Transverse colon (tissue), 4 donors: ENCODE measurements around the gene TBX10. TPM values are rescaled to one million over a fixed set of nuclear protein-coding genes. Genes with fewer than 3 reads are reported as not detected.

Source experiments
- DNase-seq: peaks from one replicate; pipeline ENCODE4 v3.0.0-alpha.2; 2019
- H3K27ac ChIP-seq, 4 donors: fragments of 200-600 bp; sonication (generic); 2 replicates each; pipeline ENCODE4 v1.5.1; 2016 to 2018; ENCODE audit warnings: inconsistent platforms in 4 of 4
- H3K27me3 ChIP-seq: fragments of 200-600 bp; sonication (generic); 2 replicates; pipeline ENCODE4 v1.5.1; 2017; ENCODE audit warnings: inconsistent platforms
- H3K36me3 ChIP-seq, 4 donors: fragments of 200-600 bp; sonication (generic); 2 replicates each; pipeline ENCODE4 v1.5.1; 2017 to 2019; ENCODE audit warnings: inconsistent platforms in 4 of 4
- H3K4me1 ChIP-seq, 4 donors: fragments of 200-600 bp; sonication (generic); 2 replicates each; pipeline ENCODE4 v1.5.1; 2017 to 2020; ENCODE audit warnings: inconsistent platforms in 4 of 4
- H3K4me3 ChIP-seq, 4 donors: fragments of 200-600 bp; sonication (generic); 1 replicate in 1 of 4; 2 replicates in 3 of 4; pipeline versions ENCODE4 v1.5.1 to v1.6.1; 2017 to 2019; ENCODE audit warnings: inconsistent platforms in 4 of 4
- H3K9me3 ChIP-seq, 2 donors: fragments of 200-600 bp; sonication (generic); 2 replicates each; pipeline ENCODE4 v1.5.1; 2017 to 2019; ENCODE audit warnings: inconsistent platforms in 2 of 2
- EP300 ChIP-seq: sonication (generic); formaldehyde crosslinking; IDR thresholded peaks from one replicate; pipeline ENCODE4 v1.6.1; 2017; ENCODE audit warnings: antibody characterized with exemption, low read depth
- POLR2A ChIP-seq: fragments of 450-650 bp; IDR thresholded peaks from one replicate; pipeline ENCODE4 v1.6.1; 2016; ENCODE audit warnings: antibody characterized with exemption, mild to moderate bottlenecking, moderate library complexity
- POLR2AphosphoS5 ChIP-seq, 3 donors: sonication (generic); formaldehyde crosslinking; IDR thresholded peaks; one replicate each; pipeline ENCODE4 v1.6.1; 2016; ENCODE audit warnings: antibody characterized with exemption in 3 of 3
- WGBS, 2 donors: methylation state at CpG; one replicate each; pipeline ENCODE4 v1.1.5; 2018; ENCODE audit warnings: low coverage in 1 of 2; 5-methylcytosine and 5-hydroxymethylcytosine counted together
- in situ Hi-C, 4 donors: fragments of 200-750 bp; cut with MboI; loops; one replicate each; pipeline versions ENCODE4 v1.15.0 to v1.15.1; 2017; ENCODE audit warnings: low sequenced_read_pairs in 3 of 4, low pct_ligation_motif_present in 1 of 4, low pct_unique_long_range_greater_than_20kb in 1 of 4
- intact Hi-C: fragments of 100-400 bp; cut with DNase I; formaldehyde crosslinking; loops from one replicate; pipeline ENCODE4 v1.15.1; 2023; ENCODE audit warnings: low total_unique reads
- total RNA-seq, 4 donors: library from RNA; depleted of rRNA; stranded (reverse); fragments of >200 nt; gene quantifications; one replicate each; pipeline ENCODE4 v1.1.0, GENCODE V29; 2016
- TF ChIP-seq, protein P1 (sequence below), 5 experiments: fragments of 200-600 bp in 3 of 5; fragments of 450-650 bp in 2 of 5; sonication (generic) in 3 of 5; IDR thresholded peaks; 1 replicate in 2 of 5; 2 replicates in 3 of 5; pipeline ENCODE4 v1.5.1; 2016 to 2017; ENCODE audit warnings: antibody characterized with exemption in 5 of 5, inconsistent platforms in 3 of 5, mild to moderate bottlenecking in 2 of 5, moderate library complexity in 1 of 5

TBX10 gene
- total RNA-seq, 4 donors from 2014 or later = 1.3 to 16.5 (median 15.0) TPM; not detected in 1

DNA sequence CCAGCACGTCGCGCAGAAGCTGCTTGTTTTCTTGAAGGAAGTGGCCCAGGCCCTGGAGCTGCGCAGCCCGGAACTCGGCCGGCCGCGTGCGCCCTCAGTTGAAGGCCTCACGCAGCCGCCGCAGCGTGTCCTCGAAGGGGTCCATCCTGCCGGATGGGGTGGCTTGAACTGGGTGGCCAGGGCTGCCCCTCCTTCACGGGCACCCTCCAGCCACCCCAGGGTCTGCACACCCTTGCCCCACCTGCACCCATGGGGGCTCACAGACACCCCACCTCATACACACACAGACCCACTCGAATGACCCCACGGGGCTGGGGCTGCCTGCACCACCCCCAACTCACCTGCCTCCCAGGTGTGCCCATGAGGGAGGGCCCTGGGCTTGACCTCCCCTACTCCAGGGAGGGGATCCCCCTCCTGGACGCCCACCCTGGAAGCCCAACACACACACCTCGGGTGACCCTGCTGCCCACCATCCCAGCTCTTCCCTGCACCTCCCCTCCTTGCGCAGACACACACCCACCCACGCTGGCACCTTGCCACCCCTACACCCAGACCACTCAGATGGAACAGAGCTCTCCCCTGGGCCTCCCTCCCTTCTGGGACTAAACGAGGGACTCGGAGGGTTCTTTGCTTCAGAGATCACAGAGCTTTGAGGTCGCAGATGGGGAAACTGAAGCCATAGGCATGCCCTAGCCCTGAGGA lies 28.1 kb upstream of the TBX10 start:
- no peak for TF ChIP-seq POLR2AphosphoS5 (IDR thresholded peaks at IDR 0.05)
- TF ChIP-seq POLR2A = no peak
- intact Hi-C loops (no loop called here), in situ Hi-C loops (no loop called here)
- H3K36me3 ChIP-seq = no peaks in the 10 kb centered on the region
- H3K4me3 ChIP-seq = no peak overlapping the region
- 64% methylated on average over 26 of the region's 26 CpGs; no CpG with 5 or more reads in 1 of the 2 donors for WGBS, 2 donors
- H3K27me3 ChIP-seq = no peaks in the 10 kb centered on the region
- H3K9me3 ChIP-seq = no peaks in the 10 kb centered on the region
- no peak for DNase-seq
- H3K4me1 ChIP-seq = no peaks in the 10 kb centered on the region
- no peak overlapping the region for H3K27ac ChIP-seq

DNA sequence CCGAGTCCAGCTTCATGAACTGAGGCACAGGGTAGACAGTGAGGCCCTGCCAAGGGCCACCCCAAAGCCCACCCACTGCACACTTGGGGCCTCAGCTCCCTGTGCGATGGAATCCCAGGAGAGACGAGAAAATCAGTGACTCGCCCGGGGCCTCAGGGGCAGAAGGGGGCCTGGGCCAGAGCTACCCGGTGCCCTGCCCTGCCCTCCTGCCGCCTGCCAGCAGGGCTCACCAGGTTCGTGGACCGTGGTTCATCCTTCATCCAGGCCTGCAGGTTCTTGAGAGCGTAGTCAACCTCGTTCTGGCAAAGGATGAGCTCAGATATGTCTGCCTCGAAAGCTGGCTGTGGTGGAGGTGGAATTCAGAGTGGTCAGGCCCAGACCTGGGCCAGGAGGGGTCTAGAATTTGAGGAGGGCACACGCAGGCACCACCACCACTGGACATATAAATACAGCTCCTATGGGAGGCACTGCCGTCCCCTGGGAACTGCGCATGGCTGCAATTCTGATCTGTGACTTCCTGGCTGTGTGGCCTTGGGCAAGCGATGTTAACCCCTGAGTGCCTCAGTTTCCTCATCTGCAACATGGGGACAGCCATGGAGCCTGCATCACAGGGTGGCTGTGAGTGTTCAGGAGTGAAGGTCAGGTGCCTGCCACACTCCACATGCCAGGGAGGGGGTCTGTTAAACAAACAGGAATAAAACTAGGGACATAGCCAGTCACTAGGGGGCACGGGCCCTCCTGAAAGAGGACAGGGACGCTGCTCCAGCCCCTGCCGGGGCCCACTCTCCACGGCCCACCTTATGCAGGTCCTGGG lies 27.3 kb upstream of the TBX10 start:
- intact Hi-C loops = no loop called here
- H3K27ac ChIP-seq = no peak overlapping the region
- no peak overlapping the region for H3K4me3 ChIP-seq
- 64% methylated on average over 19 of the region's 20 CpGs; no CpG with 5 or more reads in 1 of the 2 donors for WGBS, 2 donors
- no peaks in the 10 kb centered on the region for H3K9me3 ChIP-seq
- in situ Hi-C loops = no loop called here
- no peaks in the 10 kb centered on the region for H3K4me1 ChIP-seq
- TF ChIP-seq, protein P1, sequence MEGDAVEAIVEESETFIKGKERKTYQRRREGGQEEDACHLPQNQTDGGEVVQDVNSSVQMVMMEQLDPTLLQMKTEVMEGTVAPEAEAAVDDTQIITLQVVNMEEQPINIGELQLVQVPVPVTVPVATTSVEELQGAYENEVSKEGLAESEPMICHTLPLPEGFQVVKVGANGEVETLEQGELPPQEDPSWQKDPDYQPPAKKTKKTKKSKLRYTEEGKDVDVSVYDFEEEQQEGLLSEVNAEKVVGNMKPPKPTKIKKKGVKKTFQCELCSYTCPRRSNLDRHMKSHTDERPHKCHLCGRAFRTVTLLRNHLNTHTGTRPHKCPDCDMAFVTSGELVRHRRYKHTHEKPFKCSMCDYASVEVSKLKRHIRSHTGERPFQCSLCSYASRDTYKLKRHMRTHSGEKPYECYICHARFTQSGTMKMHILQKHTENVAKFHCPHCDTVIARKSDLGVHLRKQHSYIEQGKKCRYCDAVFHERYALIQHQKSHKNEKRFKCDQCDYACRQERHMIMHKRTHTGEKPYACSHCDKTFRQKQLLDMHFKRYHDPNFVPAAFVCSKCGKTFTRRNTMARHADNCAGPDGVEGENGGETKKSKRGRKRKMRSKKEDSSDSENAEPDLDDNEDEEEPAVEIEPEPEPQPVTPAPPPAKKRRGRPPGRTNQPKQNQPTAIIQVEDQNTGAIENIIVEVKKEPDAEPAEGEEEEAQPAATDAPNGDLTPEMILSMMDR (IDR thresholded peaks at IDR 0.05) = no peak
- no peak for TF ChIP-seq EP300
- no peak for TF ChIP-seq POLR2A
- TF ChIP-seq POLR2AphosphoS5 (IDR thresholded peaks at IDR 0.05) = no peak
- no peaks in the 10 kb centered on the region for H3K27me3 ChIP-seq
- no peaks in the 10 kb centered on the region for H3K36me3 ChIP-seq
- DNase-seq = no peak

DNA sequence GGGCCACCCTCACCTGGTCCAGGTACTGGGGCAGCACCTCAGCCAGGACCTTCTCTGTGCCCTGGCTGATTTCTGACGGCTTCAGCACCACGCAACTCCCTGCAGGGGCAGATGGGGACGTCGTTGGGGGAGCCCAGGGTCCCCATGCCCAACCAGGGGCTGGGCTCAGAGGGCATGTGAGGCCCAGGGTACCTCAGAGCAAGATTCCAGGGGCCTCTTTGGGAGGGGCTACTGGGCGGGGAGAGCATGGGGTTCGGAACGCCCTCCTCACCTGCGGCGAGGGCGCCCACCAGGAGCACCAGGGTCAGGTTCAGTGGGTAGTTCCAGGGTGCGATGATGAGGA lies 26.7 kb upstream of the TBX10 start:
- no peak for TF ChIP-seq POLR2AphosphoS5 (IDR thresholded peaks at IDR 0.05)
- TF ChIP-seq POLR2A = no peak
- TF ChIP-seq, protein P1 (IDR thresholded peaks at IDR 0.05) = no peak
- no peak for TF ChIP-seq EP300
- in situ Hi-C loops (no loop called here), intact Hi-C loops (no loop called here)
- Histone ChIP-seq H3K4me1 (no peaks in the 10 kb centered on the region), H3K9me3 (no peaks in the 10 kb centered on the region), H3K36me3 (no peaks in the 10 kb centered on the region), H3K27me3 (no peaks in the 10 kb centered on the region), H3K4me3 (no peak overlapping the region), H3K27ac (no peak overlapping the region)
- 69% methylated on average over 4 of the region's 11 CpGs; no CpG with 5 or more reads in 1 of the 2 donors for WGBS, 2 donors
- no peak for DNase-seq

DNA sequence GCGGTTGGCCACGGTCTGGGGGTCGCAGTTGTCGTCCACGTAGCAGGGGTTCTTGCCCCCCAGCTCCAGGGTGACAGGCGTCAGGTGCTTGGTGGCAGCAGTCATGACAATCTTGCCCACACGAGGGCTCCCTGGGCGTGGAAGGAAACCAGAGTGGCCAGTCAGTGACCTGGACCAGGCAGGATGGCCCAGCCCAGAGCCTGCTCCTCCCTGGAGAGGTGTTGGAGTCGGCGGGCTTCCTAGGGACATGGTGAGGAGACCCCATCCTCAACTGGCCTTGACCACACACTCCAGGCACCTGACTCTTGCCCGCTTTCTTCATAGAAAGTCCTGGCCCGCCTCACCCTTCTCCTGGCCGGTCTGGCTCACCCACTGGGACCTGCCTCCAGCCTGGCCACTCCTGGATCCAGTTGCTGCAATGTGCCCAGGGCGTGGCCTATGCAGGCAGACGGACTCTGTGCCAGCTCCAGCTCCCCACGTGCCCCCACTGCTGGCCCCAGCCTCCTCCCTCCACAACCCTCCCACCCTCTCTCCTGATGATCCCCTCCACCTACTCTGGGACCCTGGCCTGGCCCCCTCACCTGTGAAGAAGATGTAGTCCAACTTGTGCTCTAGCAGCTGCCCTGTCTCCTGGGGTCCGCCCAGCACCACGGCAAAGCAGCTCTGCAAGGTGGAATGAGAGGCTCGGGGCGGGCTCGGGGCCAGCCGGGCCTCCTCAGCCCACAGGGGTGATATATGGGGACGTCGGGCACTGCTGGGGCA lies 26.2 kb upstream of the TBX10 start:
- DNase-seq = peak; percentile 59
- intact Hi-C loops (no loop called here), in situ Hi-C loops (no loop called here)
- WGBS, 2 donors = 67% methylated on average over 23 of the region's 24 CpGs; no CpG with 5 or more reads in 1 of the 2 donors
- no peaks in the 10 kb centered on the region for H3K27me3 ChIP-seq
- no peaks in the 10 kb centered on the region for H3K36me3 ChIP-seq
- H3K4me3 ChIP-seq = no peak overlapping the region
- no peaks in the 10 kb centered on the region for H3K9me3 ChIP-seq
- no peak overlapping the region for H3K27ac ChIP-seq
- no peaks in the 10 kb centered on the region for H3K4me1 ChIP-seq
- TF ChIP-seq POLR2A = no peak
- TF ChIP-seq, protein P1 (IDR thresholded peaks at IDR 0.05) = peak; percentile 10 to 69 (median 36)
